Duodenal mucosa (tissue), 2 donors: ENCODE measurements around the gene CDK6.

Source experiments
- H3K27ac ChIP-seq: one replicate; pipeline ENCODE4 v1.7.0; 2013; ENCODE audit warnings: low read depth, low read length
- H3K27me3 ChIP-seq, 2 donors: one replicate each; pipeline ENCODE4 v1.7.0; 2013; ENCODE audit warnings: low read length in 2 of 2, control low read depth in 1 of 2; ENCODE audit not compliant: insufficient read depth in 2 of 2, control insufficient read depth in 1 of 2
- H3K36me3 ChIP-seq, 2 donors: one replicate each; pipeline ENCODE4 v1.7.0; 2013; ENCODE audit warnings: low read length in 2 of 2, control low read depth in 1 of 2; ENCODE audit not compliant: insufficient read depth in 2 of 2, control insufficient read depth in 1 of 2
- H3K4me1 ChIP-seq, 2 donors: one replicate each; pipeline ENCODE4 v1.7.0; 2013; ENCODE audit warnings: low read length in 2 of 2, control low read depth in 1 of 2; ENCODE audit not compliant: insufficient read depth in 2 of 2, control insufficient read depth in 1 of 2
- H3K4me3 ChIP-seq, 2 donors: one replicate each; pipeline ENCODE4 v1.7.0; 2013; ENCODE audit warnings: low read length in 2 of 2, low read depth in 1 of 2
- H3K9ac ChIP-seq, 2 donors: one replicate each; pipeline ENCODE4 v1.7.0; 2013; ENCODE audit warnings: low read length in 2 of 2, low read depth in 1 of 2
- H3K9me3 ChIP-seq, 2 donors: one replicate each; pipeline ENCODE4 v1.7.0; 2013; ENCODE audit warnings: low read length in 2 of 2, control low read depth in 1 of 2; ENCODE audit not compliant: control insufficient read depth in 1 of 2

Gene CDK6

GRCh38 chr7:92627956-92628355, 208.4 kb downstream of the CDK6 start:
- H3K9ac ChIP-seq = no peak overlapping the region
- peaks cover 2 to 17% of the 10 kb centered on the region in 2 donors for H3K4me1 ChIP-seq
- no peak overlapping the region for H3K4me3 ChIP-seq
- H3K27me3 ChIP-seq = no peaks in the 10 kb centered on the region
- peaks cover 2 to 3% of the 10 kb centered on the region in 2 donors for H3K9me3 ChIP-seq
- no peak overlapping the region for H3K27ac ChIP-seq
- peaks cover 0 to 6% of the 10 kb centered on the region in 2 donors for H3K36me3 ChIP-seq

GRCh38 chr7:92626281-92626809, 210.0 kb downstream of the CDK6 start:
- peaks cover 0 to 6% of the 10 kb centered on the region in 2 donors for H3K36me3 ChIP-seq

GRCh38 chr7:92625617-92626016, 210.8 kb downstream of the CDK6 start:
- no peak overlapping the region for H3K4me3 ChIP-seq
- no peak overlapping the region for H3K9ac ChIP-seq
- H3K4me1 ChIP-seq = peaks cover 7% of the 10 kb centered on the region in 2 donors
- H3K9me3 ChIP-seq = peaks cover 2 to 3% of the 10 kb centered on the region in 2 donors
- H3K27me3 ChIP-seq = no peaks in the 10 kb centered on the region
- H3K27ac ChIP-seq = no peak overlapping the region
- peaks cover 0 to 6% of the 10 kb centered on the region in 2 donors for H3K36me3 ChIP-seq

More at GRCh38 chr7:92626281-92626809, 210.0 kb downstream of the CDK6 start:
- Histone ChIP-seq H3K9me3 (peaks cover 2 to 3% of the 10 kb centered on the region in 2 donors), H3K27me3 (no peaks in the 10 kb centered on the region), H3K4me1 (peaks cover 3 to 9% of the 10 kb centered on the region in 2 donors), H3K27ac (no peak overlapping the region), H3K4me3 (no peak overlapping the region), H3K9ac (no peak overlapping the region)

- Histone ChIP-seq H3K27ac (no peak overlapping the region), H3K9me3 (peaks cover 0 to 2% of the 10 kb centered on the region in 2 donors), H3K4me3 (no peak overlapping the region), H3K36me3 (peaks cover 0 to 8% of the 10 kb centered on the region in 2 donors), H3K27me3 (no peaks in the 10 kb centered on the region), H3K9ac (no peak overlapping the region), H3K4me1 (peaks cover 7% of the 10 kb centered on the region in 2 donors)
Observed at GRCh38 chr7:92624298-92624996, 211.9 kb downstream of the CDK6 start.

GRCh38 chr7:92623544-92623943, 212.8 kb downstream of the CDK6 start:
- Histone ChIP-seq H3K4me3 (no peak overlapping the region), H3K9ac (no peak overlapping the region), H3K27ac (no peak overlapping the region), H3K9me3 (peaks cover 0 to 2% of the 10 kb centered on the region in 2 donors), H3K27me3 (no peaks in the 10 kb centered on the region), H3K4me1 (peaks cover 7% of the 10 kb centered on the region in 2 donors), H3K36me3 (peaks cover 0 to 7% of the 10 kb centered on the region in 2 donors)

GRCh38 chr7:92622685-92623084, 213.7 kb downstream of the CDK6 start:
- no peak overlapping the region for H3K9ac ChIP-seq
- no peak overlapping the region for H3K27ac ChIP-seq

GRCh38 chr7:92622030-92622429, 214.3 kb downstream of the CDK6 start:
- no peak overlapping the region for H3K9ac ChIP-seq
- peaks cover 0 to 9% of the 10 kb centered on the region in 2 donors for H3K36me3 ChIP-seq
- H3K4me3 ChIP-seq = no peak overlapping the region
- peaks cover 7% of the 10 kb centered on the region in 2 donors for H3K4me1 ChIP-seq
- no peak overlapping the region for H3K27ac ChIP-seq
- no peaks in the 10 kb centered on the region for H3K27me3 ChIP-seq
- no peaks in the 10 kb centered on the region for H3K9me3 ChIP-seq

More at GRCh38 chr7:92622685-92623084, 213.7 kb downstream of the CDK6 start:
- peaks cover 0 to 7% of the 10 kb centered on the region in 2 donors for H3K36me3 ChIP-seq
- peaks cover 0 to 2% of the 10 kb centered on the region in 2 donors for H3K9me3 ChIP-seq
- H3K27me3 ChIP-seq = no peaks in the 10 kb centered on the region
- H3K4me1 ChIP-seq = peaks cover 7% of the 10 kb centered on the region in 2 donors
- no peak overlapping the region for H3K4me3 ChIP-seq

GRCh38 chr7:92621561-92622023, 214.8 kb downstream of the CDK6 start:
- Histone ChIP-seq H3K4me1 (peaks cover 7% of the 10 kb centered on the region in 2 donors), H3K4me3 (no peak overlapping the region), H3K9ac (peak overlapping the region in 1 of 2 donors; percentile 28), H3K36me3 (peaks cover 0 to 13% of the 10 kb centered on the region in 2 donors), H3K9me3 (no peaks in the 10 kb centered on the region), H3K27ac (no peak overlapping the region), H3K27me3 (no peaks in the 10 kb centered on the region)

GRCh38 chr7:92621026-92621540, 215.3 kb downstream of the CDK6 start:
- Histone ChIP-seq H3K36me3 (peaks cover 0 to 17% of the 10 kb centered on the region in 2 donors), H3K27ac (no peak overlapping the region), H3K4me1 (peaks cover 7% of the 10 kb centered on the region in 2 donors), H3K9me3 (no peaks in the 10 kb centered on the region), H3K27me3 (no peaks in the 10 kb centered on the region), H3K4me3 (no peak overlapping the region), H3K9ac (peak overlapping the region; percentile 22 to 28)

- peaks cover 0 to 18% of the 10 kb centered on the region in 2 donors for H3K4me1 ChIP-seq
- no peak overlapping the region for H3K4me3 ChIP-seq
- H3K9ac ChIP-seq = no peak overlapping the region
- no peaks in the 10 kb centered on the region for H3K9me3 ChIP-seq
- H3K27ac ChIP-seq = no peak overlapping the region
- no peaks in the 10 kb centered on the region for H3K27me3 ChIP-seq
- peaks cover 5 to 38% of the 10 kb centered on the region in 2 donors for H3K36me3 ChIP-seq
Observed at GRCh38 chr7:92615861-92616260, 220.5 kb downstream of the CDK6 start.
